GM12878 (cell line): ENCODE data around the gene ARRDC4.

Experiments
- POLR2A ChIP-seq: IDR thresholded peaks from 2 replicates; pipeline ENCODE4 v1.6.1; 2011; ENCODE audit warnings: low read depth, mild to moderate bottlenecking, low read length
- STAT3 ChIP-seq: IDR thresholded peaks from 2 replicates; pipeline ENCODE4 v1.6.1; 2011; ENCODE audit warnings: low read depth, low read length, improper control_type of control experiment

DNA sequence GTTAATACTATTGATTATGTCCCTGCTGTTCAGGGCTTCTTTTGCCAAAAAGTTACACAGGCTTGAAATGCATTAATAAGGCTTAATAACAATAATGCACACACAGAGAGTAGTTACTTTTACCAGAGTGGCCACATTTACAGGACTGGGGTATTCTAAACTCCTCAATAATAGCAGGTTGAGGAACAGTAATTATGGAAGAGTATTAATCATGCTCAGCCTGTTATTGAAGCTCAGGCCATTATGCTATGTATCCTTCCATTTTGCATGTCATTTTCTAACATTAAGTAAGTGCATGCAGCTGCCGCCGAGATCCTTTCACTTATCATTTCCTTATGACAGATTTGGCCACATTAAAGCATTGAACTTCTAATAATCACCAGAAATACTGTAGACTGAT lies 5.7 kb downstream of the ARRDC4 start:
- no peak for TF ChIP-seq POLR2A
- no peak for TF ChIP-seq STAT3
